Naive thymus-derived CD8-positive, alpha-beta T cell (primary cell): ENCODE measurements around the gene NRG2. TPM values are rescaled to one million over a fixed set of nuclear protein-coding genes. Genes with fewer than 3 reads are reported as not detected.

Experiments
- ATAC-seq, 2 donors: fragments of 150-1000 bp; cut with Tn5 transposase in 1 of 2; sonication (Bioruptor Pico), chemical (Tn5 transposase) in 1 of 2; 1 replicate in 1 of 2; 2 replicates in 1 of 2; pipeline ENCODE4 v1.10.0; 2021; ENCODE audit warnings: mild to moderate bottlenecking in 2 of 2, moderate library complexity in 2 of 2
- POLR2A ChIA-PET: fragments of 350-600 bp; sonication (Branson Sonifier 250); formaldehyde crosslinking; loops from one replicate; lab custom pipeline; 2021; ENCODE audit warnings: antibody characterized with exemption; lab: Charles Lee
- DNase-seq, 10 donors: peaks; one replicate each; pipeline versions ENCODE4 v3.0.0 to v3.0.0-alpha.2; 2020 to 2022
- H3K27ac Mint-ChIP-seq, 10 donors: one replicate each; pipeline ENCODE4 v1.8.0; 2020 to 2022; ENCODE audit warnings: mild to moderate bottlenecking in 10 of 10, mixed read lengths in 10 of 10, moderate library complexity in 4 of 10, inconsistent platforms in 1 of 10
- H3K27me3 Mint-ChIP-seq, 5 donors: one replicate each; pipeline ENCODE4 v1.8.0; 2021 to 2022; ENCODE audit warnings: mixed read lengths in 5 of 5
- H3K36me3 Mint-ChIP-seq, 3 donors: one replicate each; pipeline ENCODE4 v1.8.0; 2020 to 2022; ENCODE audit warnings: mixed read lengths in 3 of 3, mild to moderate bottlenecking in 2 of 3, inconsistent platforms in 1 of 3
- H3K4me1 Mint-ChIP-seq, 4 donors: one replicate each; pipeline ENCODE4 v1.8.0; 2021 to 2022; ENCODE audit warnings: mixed read lengths in 4 of 4
- H3K4me3 Mint-ChIP-seq, 10 donors: one replicate each; pipeline ENCODE4 v1.8.0; 2020 to 2022; ENCODE audit warnings: mild to moderate bottlenecking in 10 of 10, mixed read lengths in 10 of 10, moderate library complexity in 6 of 10, inconsistent platforms in 1 of 10
- H3K9me3 Mint-ChIP-seq, 9 donors: one replicate each; pipeline ENCODE4 v1.8.0; 2020 to 2022; ENCODE audit warnings: mixed read lengths in 9 of 9, mild to moderate bottlenecking in 3 of 9, inconsistent platforms in 1 of 9, moderate library complexity in 1 of 9
- polyA plus RNA-seq, 3 donors: library from polyadenylated mRNA; unstranded; fragments of 300-500 nt; fragmentation: Illumina TruSeq; gene quantifications; one replicate each; pipeline ENCODE4 v1.2.3, GENCODE V29; 2021
- total RNA-seq, 8 experiments: library from RNA in 2 of 8; stranded (reverse) in 2 of 8; gene quantifications; one replicate each; pipeline ENCODE4 v1.2.3 and lab custom pipeline; 2021 to 2026

The NRG2 gene
- total and polyA plus RNA-seq, 5 experiments from 2014 or later = 0.04 to 0.47 (median 0.25) TPM

- Mint-ChIP-seq H3K36me3 (no peaks in the 10 kb centered on the region), H3K4me3 (no peak overlapping the region), H3K27ac (no peak overlapping the region), H3K9me3 (no peaks in the 10 kb centered on the region), H3K4me1 (no peaks in the 10 kb centered on the region), H3K27me3 (peaks cover 0 to 4% (median 1%) of the 10 kb centered on the region in 5 donors)
- no peak for ATAC-seq
- DNase-seq = no peak
- POLR2A ChIA-PET = no interaction called here
Measured at GRCh38 chr5:139960723-139961383, 82.2 kb downstream of the NRG2 start.

GRCh38 chr5:139958432-139959148 lies 84.5 kb downstream of the NRG2 start:
- H3K9me3 Mint-ChIP-seq = no peaks in the 10 kb centered on the region
- no peak for DNase-seq
- peaks cover 0 to 13% (median 4%) of the 10 kb centered on the region in 5 donors for H3K27me3 Mint-ChIP-seq
- no peak for ATAC-seq
- POLR2A ChIA-PET = interaction anchor here (0.7 to 0.9 kb wide), 2 partner anchors 9 to 686 kb away, joined by 3 read pairs; no protein-coding TSS in a partner anchor
- H3K36me3 Mint-ChIP-seq = no peaks in the 10 kb centered on the region
- H3K4me1 Mint-ChIP-seq = no peaks in the 10 kb centered on the region
- no peak overlapping the region for H3K4me3 Mint-ChIP-seq
- H3K27ac Mint-ChIP-seq = no peak overlapping the region

GRCh38 chr5:139956342-139956741 lies 86.8 kb downstream of the NRG2 start:
- DNase-seq (no peak), ATAC-seq (no peak)
- no peaks in the 10 kb centered on the region for H3K4me1 Mint-ChIP-seq
- no peak overlapping the region for H3K4me3 Mint-ChIP-seq
- no peaks in the 10 kb centered on the region for H3K9me3 Mint-ChIP-seq
- POLR2A ChIA-PET = no interaction called here
- H3K27ac Mint-ChIP-seq = no peak overlapping the region
- peaks cover under 1 to 20% (median 8%) of the 10 kb centered on the region in 5 donors for H3K27me3 Mint-ChIP-seq
- H3K36me3 Mint-ChIP-seq = no peaks in the 10 kb centered on the region

- H3K27ac Mint-ChIP-seq = no peak overlapping the region
- peaks cover 6 to 22% (median 11%) of the 10 kb centered on the region in 5 donors for H3K27me3 Mint-ChIP-seq
- H3K4me1 Mint-ChIP-seq = no peaks in the 10 kb centered on the region
- ATAC-seq (no peak), DNase-seq (no peak)
- POLR2A ChIA-PET = no interaction called here
- no peaks in the 10 kb centered on the region for H3K9me3 Mint-ChIP-seq
- H3K36me3 Mint-ChIP-seq = no peaks in the 10 kb centered on the region
- no peak overlapping the region for H3K4me3 Mint-ChIP-seq
Measured at GRCh38 chr5:139955616-139956273, 87.4 kb downstream of the NRG2 start.

GRCh38 chr5:139955053-139955605 lies 88.0 kb downstream of the NRG2 start:
- no peak for ATAC-seq
- peaks cover 6 to 28% (median 14%) of the 10 kb centered on the region in 5 donors for H3K27me3 Mint-ChIP-seq
- POLR2A ChIA-PET = no interaction called here
- H3K27ac Mint-ChIP-seq = no peak overlapping the region
- no peaks in the 10 kb centered on the region for H3K36me3 Mint-ChIP-seq
- DNase-seq = no peak
- H3K9me3 Mint-ChIP-seq = no peaks in the 10 kb centered on the region
- no peak overlapping the region for H3K4me3 Mint-ChIP-seq
- no peaks in the 10 kb centered on the region for H3K4me1 Mint-ChIP-seq

- Mint-ChIP-seq H3K4me1 (no peaks in the 10 kb centered on the region), H3K27me3 (peaks cover 6 to 32% (median 19%) of the 10 kb centered on the region in 5 donors), H3K27ac (peak overlapping the region in 1 of 10 donors; percentile 9), H3K4me3 (no peak overlapping the region), H3K9me3 (no peaks in the 10 kb centered on the region), H3K36me3 (no peaks in the 10 kb centered on the region)
- ATAC-seq (no peak), DNase-seq (no peak)
- POLR2A ChIA-PET = no interaction called here
Measured at GRCh38 chr5:139954462-139954861, 88.6 kb downstream of the NRG2 start.

- Mint-ChIP-seq H3K4me3 (no peak overlapping the region), H3K4me1 (no peaks in the 10 kb centered on the region), H3K27me3 (peaks cover 8 to 32% (median 21%) of the 10 kb centered on the region in 5 donors), H3K36me3 (no peaks in the 10 kb centered on the region), H3K27ac (peak overlapping the region in 1 of 10 donors; percentile 9), H3K9me3 (no peaks in the 10 kb centered on the region)
- POLR2A ChIA-PET = no interaction called here
- no peak for DNase-seq
- ATAC-seq = no peak
Measured at GRCh38 chr5:139954022-139954421, 89.1 kb downstream of the NRG2 start.

- POLR2A ChIA-PET = no interaction called here
- Mint-ChIP-seq H3K36me3 (no peaks in the 10 kb centered on the region), H3K27ac (peak overlapping the region in 1 of 10 donors; percentile 30), H3K4me1 (peaks cover 0 to 4% (median 0%) of the 10 kb centered on the region in 4 donors), H3K9me3 (no peaks in the 10 kb centered on the region), H3K27me3 (peaks cover 14 to 45% (median 33%) of the 10 kb centered on the region in 5 donors), H3K4me3 (no peak overlapping the region)
- no peak for DNase-seq
- no peak for ATAC-seq
Measured at GRCh38 chr5:139952574-139952973, 90.5 kb downstream of the NRG2 start.

GRCh38 chr5:139951983-139952382 lies 91.1 kb downstream of the NRG2 start:
- no peaks in the 10 kb centered on the region for H3K36me3 Mint-ChIP-seq
- ATAC-seq = no peak
- POLR2A ChIA-PET = no interaction called here

GRCh38 chr5:139951296-139951924 lies 91.7 kb downstream of the NRG2 start:
- Mint-ChIP-seq H3K27me3 (peaks cover 18 to 51% (median 37%) of the 10 kb centered on the region in 5 donors), H3K27ac (no peak overlapping the region), H3K9me3 (no peaks in the 10 kb centered on the region), H3K36me3 (no peaks in the 10 kb centered on the region), H3K4me1 (peaks cover 0 to 8% (median 0%) of the 10 kb centered on the region in 4 donors), H3K4me3 (peak overlapping the region in 1 of 10 donors; percentile 60)
- POLR2A ChIA-PET = no interaction called here
- ATAC-seq (no peak), DNase-seq (no peak)

More at GRCh38 chr5:139951983-139952382, 91.1 kb downstream of the NRG2 start:
- Mint-ChIP-seq H3K9me3 (no peaks in the 10 kb centered on the region), H3K27me3 (peaks cover 18 to 50% (median 36%) of the 10 kb centered on the region in 5 donors), H3K27ac (no peak overlapping the region), H3K4me1 (peaks cover 0 to 4% (median 0%) of the 10 kb centered on the region in 4 donors), H3K4me3 (no peak overlapping the region)
- no peak for DNase-seq

- POLR2A ChIA-PET = no interaction called here
- peaks cover 0 to 14% (median 0%) of the 10 kb centered on the region in 4 donors for H3K4me1 Mint-ChIP-seq
- H3K9me3 Mint-ChIP-seq = peaks cover 0 to 3% (median 0%) of the 10 kb centered on the region in 9 donors
- H3K36me3 Mint-ChIP-seq = no peaks in the 10 kb centered on the region
- no peak for DNase-seq
- ATAC-seq = no peak
- H3K27ac Mint-ChIP-seq = no peak overlapping the region
- peaks cover 23 to 56% (median 37%) of the 10 kb centered on the region in 5 donors for H3K27me3 Mint-ChIP-seq
- H3K4me3 Mint-ChIP-seq = no peak overlapping the region
Measured at GRCh38 chr5:139950436-139950835, 92.7 kb downstream of the NRG2 start.

- H3K4me3 Mint-ChIP-seq = no peak overlapping the region
- POLR2A ChIA-PET = no interaction called here
- no peaks in the 10 kb centered on the region for H3K36me3 Mint-ChIP-seq
- DNase-seq (no peak), ATAC-seq (no peak)
- peaks cover 0 to 14% (median 0%) of the 10 kb centered on the region in 4 donors for H3K4me1 Mint-ChIP-seq
- H3K27ac Mint-ChIP-seq = no peak overlapping the region
- H3K9me3 Mint-ChIP-seq = peaks cover 0 to 10% (median 0%) of the 10 kb centered on the region in 9 donors
- peaks cover 28 to 62% (median 41%) of the 10 kb centered on the region in 5 donors for H3K27me3 Mint-ChIP-seq
Measured at GRCh38 chr5:139949710-139950109, 93.4 kb downstream of the NRG2 start.
